OCI-LY1 (cell line): Measurements from ENCODE around the gene CKS2.

ENCODE experiments used
- CTCF ChIP-seq: fragments of 200-600 bp; sonication (generic), shearing (Covaris generic); IDR thresholded peaks from 2 replicates; pipeline ENCODE4 v1.5.1; 2017; ENCODE audit warnings: mild to moderate bottlenecking, antibody characterized with exemption, low read length, moderate library complexity, mixed read lengths
- EZH2 ChIP-seq: fragments of 200-600 bp; sonication (generic), shearing (Covaris generic); IDR thresholded peaks from 2 replicates; pipeline ENCODE4 v1.8.0; 2017; ENCODE audit warnings: borderline replicate concordance, mixed run types, mild to moderate bottlenecking, antibody characterized with exemption, low read length, moderate library complexity, mixed read lengths

GRCh38 chr9:89315482-89315881 is 4.5 kb downstream of the CKS2 start:
- no peak for TF ChIP-seq CTCF
- TF ChIP-seq EZH2 = no peak
